ENCODE results near the gene ARPC5L.

The ARPC5L gene

GRCh38 chr9:124818431-124819281, 43.3 kb upstream of the ARPC5L start:
- ChIA-PET CTCF (interaction anchor here (0.6 to 2.6 kb wide), 10 partner anchors 11 to 400 kb away, joined by 3 to 38 read pairs (median 4); partner anchors contain the start of genes NR6A1, OLFML2A and WDR38), POLR2A (ENCODE audit: low non-redundant PET) (interaction anchor here (0.6 to 2.1 kb wide), 7 partner anchors 12 to 51 kb away, joined by 3 to 18 read pairs (median 3); no protein-coding TSS in a partner anchor)
- peak overlapping the region; percentile 99 for H3K27ac ChIP-seq
- TF ChIP-seq CTCF (conservative IDR thresholded peaks at IDR 0.05; ENCODE audit: low read depth) = no peak; the same call in 1 of the 2 replicates
- peak; percentile 82 for DNase-seq (ENCODE audit: low spot score)

GRCh38 chr9:124820698-124821623, 41.0 kb upstream of the ARPC5L start:
- DNase-seq (ENCODE audit: low spot score) = no peak
- POLR2A ChIA-PET (ENCODE audit: low non-redundant PET) = no interaction called here
- CTCF ChIA-PET = interaction anchor here (0.6 kb wide), 1 partner anchor 19 kb away, joined by 3 read pairs; no protein-coding TSS in a partner anchor
- no peak for TF ChIP-seq CTCF (conservative IDR thresholded peaks at IDR 0.05; ENCODE audit: low read depth)
- H3K27ac ChIP-seq = peak overlapping the region; percentile 99

GRCh38 chr9:124828489-124829333, 33.2 kb upstream of the ARPC5L start:
- DNase-seq (ENCODE audit: low spot score) = no peak
- ChIA-PET CTCF (interaction anchor here (0.6 to 1.1 kb wide), 3 partner anchors 23 to 1671 kb away, joined by 3 to 5 read pairs (median 3); partner anchors contain the start of gene WDR38), POLR2A (ENCODE audit: low non-redundant PET) (interaction anchor here (0.5 kb wide), 1 partner anchor 19 kb away, joined by 3 read pairs; no protein-coding TSS in a partner anchor)
- H3K27ac ChIP-seq = no peak overlapping the region
- no peak for TF ChIP-seq CTCF (conservative IDR thresholded peaks at IDR 0.05; ENCODE audit: low read depth)

GRCh38 chr9:124829334-124829669, 32.6 kb upstream of the ARPC5L start:
- ChIA-PET CTCF (interaction anchor here (0.6 to 3.3 kb wide), 5 partner anchors 10 to 1670 kb away, joined by 3 to 10 read pairs (median 4); partner anchors contain the start of gene WDR38), POLR2A (ENCODE audit: low non-redundant PET) (interaction anchor here (0.5 to 1.5 kb wide), 2 partner anchors 11 to 19 kb away, joined by 3 read pairs; no protein-coding TSS in a partner anchor)
- no peak overlapping the region for H3K27ac ChIP-seq
- TF ChIP-seq CTCF (conservative IDR thresholded peaks at IDR 0.05; ENCODE audit: low read depth) = no peak
- DNase-seq (ENCODE audit: low spot score) = no peak

- H3K27ac ChIP-seq = no peak overlapping the region
- no peak for TF ChIP-seq CTCF (conservative IDR thresholded peaks at IDR 0.05; ENCODE audit: low read depth)
- ChIA-PET POLR2A (ENCODE audit: low non-redundant PET) (interaction anchor here (1.5 kb wide), 1 partner anchor 12 kb away, joined by 3 read pairs; no protein-coding TSS in a partner anchor), CTCF (interaction anchor here (0.8 to 3.3 kb wide), 3 partner anchors 9 to 23 kb away, joined by 3 to 10 read pairs (median 5); partner anchors contain the start of gene WDR38)
- DNase-seq (ENCODE audit: low spot score) = no peak
Measured at GRCh38 chr9:124830593-124830992, 31.3 kb upstream of the ARPC5L start.

Measured in RWPE1 (cell line).